GM13977 (cell line): ENCODE data around the gene CSK.
"Not testable (repeated sequence)": the region's sequence is repeated elsewhere in the genome, so short reads cannot be mapped to it uniquely, and the experiment has no call there.

Experiments
- DNase-seq: peaks from one replicate; pipeline ENCODE4 v3.0.0; 2012; ENCODE audit warnings: low spot score
- CTCF ChIP-seq: IDR thresholded peaks from 2 replicates; pipeline ENCODE4 v1.5.1; 2012; ENCODE audit warnings: mild to moderate bottlenecking, control low read depth; ENCODE audit not compliant: insufficient read depth; ENCODE audit errors: extremely low read depth, missing control alignments
- in situ Hi-C: fragments of 300-500 bp; cut with MboI; formaldehyde crosslinking; loops from one replicate; pipeline ENCODE4 v1.12.0; 2022; ENCODE audit warnings: low sequenced_read_pairs, low pct_unique_long_range_greater_than_20kb, mixed read lengths, inconsistent platforms; ENCODE audit not compliant: unreplicated experiment

CSK gene

GRCh38 chr15:74783072-74783807 is 1.4 kb downstream of the CSK start:
- in situ Hi-C loops, result no loop called here
- no peak for DNase-seq
- no peak for TF ChIP-seq CTCF

GRCh38 chr15:74783808-74784175 is 1.9 kb downstream of the CSK start:
- TF ChIP-seq CTCF, result no peak
- DNase-seq, result no peak
- in situ Hi-C loops, result no loop called here

GRCh38 chr15:74784426-74785193 is 2.7 kb downstream of the CSK start:
- in situ Hi-C loops, result no loop called here
- peak; percentile 16 for TF ChIP-seq CTCF

GRCh38 chr15:74785194-74786032 is 3.5 kb downstream of the CSK start:
- in situ Hi-C loops, result no loop called here
- peak; percentile 74 for DNase-seq
- TF ChIP-seq CTCF, result no peak

More at GRCh38 chr15:74784426-74785193, 2.7 kb downstream of the CSK start:
- DNase-seq, result no peak

GRCh38 chr15:74786081-74786480 is 4.2 kb downstream of the CSK start:
- in situ Hi-C loops, DNase-seq: not testable (repeated sequence)

GRCh38 chr15:74786551-74787165 is 4.8 kb downstream of the CSK start:
- in situ Hi-C loops, result no loop called here
- no peak for DNase-seq
- TF ChIP-seq CTCF, result no peak
